ENCODE results near the gene SAMHD1.

Gene SAMHD1

DNA sequence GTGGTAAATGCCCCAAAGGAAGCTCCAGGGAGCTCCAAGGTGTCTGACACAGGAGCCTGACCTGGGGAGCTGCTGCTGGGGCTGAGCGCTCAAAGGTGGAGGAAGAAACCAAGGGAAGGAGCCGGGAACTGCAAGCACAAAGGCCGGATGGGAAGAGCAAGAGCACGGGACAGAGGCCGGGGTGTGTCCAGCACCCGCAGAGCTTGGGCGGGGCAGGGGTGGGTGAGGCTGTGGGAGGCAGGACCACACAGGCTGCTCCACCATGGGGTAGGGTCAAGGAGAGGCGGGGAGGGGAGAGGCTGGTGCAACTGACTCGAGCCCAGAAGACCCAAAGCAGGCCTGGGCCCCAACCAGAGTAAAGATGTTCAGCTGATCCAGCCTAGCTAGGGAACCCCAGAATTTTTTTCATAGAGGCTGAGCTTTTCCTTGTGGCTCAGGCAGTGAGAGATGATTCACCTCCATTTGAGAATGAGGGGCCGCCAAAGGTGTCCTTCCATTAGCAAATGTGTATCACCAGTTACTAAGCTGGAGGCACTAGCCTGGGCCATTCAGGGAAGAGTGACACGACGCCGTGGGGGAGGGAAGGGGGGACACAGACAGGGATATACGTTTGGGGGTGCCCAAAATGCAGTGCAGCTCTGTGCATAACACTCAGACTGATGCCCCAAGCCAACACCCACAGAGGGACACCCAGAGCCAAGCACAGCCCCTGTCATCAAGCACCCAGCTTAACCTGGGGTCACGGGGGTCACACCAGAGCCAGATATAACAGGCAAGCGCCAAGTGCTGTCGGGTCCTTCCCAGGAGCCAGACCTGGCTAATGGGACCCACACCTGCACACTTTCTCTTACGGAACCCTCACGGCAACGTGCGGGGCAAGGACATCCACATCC, 96.9 kb downstream of the SAMHD1 start:
- H3K27me3 ChIP-seq (replicated peaks in 2 of 5; ENCODE audit: control insufficient read depth in 4 of 5, insufficient read depth in 5 of 5, low read length in 4 of 5), result no peaks in the 10 kb centered on the region
- CTCF ChIA-PET, result interaction anchor here (1.2 to 3.8 kb wide), 7 partner anchors 9 to 46 kb away, joined by 4 to 29 read pairs (median 7); a partner anchor contains a TSS
- no peak for DNase-seq
- peaks cover 0 to 3% (median 3%) of the 10 kb centered on the region in 5 experiments for H3K9me3 ChIP-seq (ENCODE audit: control extremely low read depth in 1 of 5, control insufficient read depth in 4 of 5, insufficient read depth in 2 of 5, low read depth in 1 of 5, low read length in 4 of 5)
- WGBS (ENCODE audit: insufficient coverage), result 97% methylated on average over 14 of the region's 21 CpGs
- peaks cover 0 to 15% (median 6%) of the 10 kb centered on the region in 4 experiments for H3K36me3 ChIP-seq (ENCODE audit: control insufficient read depth in 4 of 4, insufficient read depth in 4 of 4, low read length in 3 of 4)
- H3K4me1 ChIP-seq (ENCODE audit: control extremely low read depth in 1 of 4, control insufficient read depth in 4 of 4, insufficient read depth in 4 of 4, low read length in 3 of 4), result peaks cover 0 to 19% (median 18%) of the 10 kb centered on the region in 4 experiments
- POLR2A ChIA-PET, result no interaction called here
- no peak overlapping the region for H3K27ac ChIP-seq (ENCODE audit: insufficient read depth in 1 of 2, low read depth in 1 of 2, low read length in 2 of 2, poor library complexity in 1 of 2, severe bottlenecking in 2 of 2)
- H3K4me3 ChIP-seq (ENCODE audit: control insufficient read depth in 1 of 7, extremely low read depth in 1 of 7, insufficient read depth in 4 of 7, low read depth in 2 of 7, low read length in 6 of 7), result no peak overlapping the region

DNA sequence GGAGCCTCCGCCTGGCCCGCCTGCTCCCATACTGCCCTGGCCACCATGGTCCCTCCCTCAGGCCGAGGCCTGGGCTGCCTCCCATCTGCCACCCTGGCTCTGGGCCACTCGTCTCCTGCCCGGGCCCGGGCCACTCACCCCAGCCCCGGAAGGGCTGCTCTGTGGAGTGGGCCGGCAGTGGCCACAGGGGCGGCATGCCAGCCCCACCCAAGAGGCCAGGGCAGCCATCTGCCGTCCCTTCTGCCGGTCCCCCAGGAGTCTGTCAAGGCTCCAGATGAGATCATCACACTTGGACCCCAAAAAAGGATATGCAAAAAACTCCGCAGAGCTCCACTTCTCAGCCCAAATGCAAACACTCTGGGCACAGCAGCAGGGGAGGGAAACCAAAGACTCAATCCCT, 99.3 kb downstream of the SAMHD1 start:
- H3K4me3 ChIP-seq (ENCODE audit: control insufficient read depth in 1 of 7, extremely low read depth in 1 of 7, insufficient read depth in 4 of 7, low read depth in 2 of 7, low read length in 6 of 7), result no peak overlapping the region
- H3K27ac ChIP-seq (ENCODE audit: insufficient read depth in 1 of 2, low read depth in 1 of 2, low read length in 2 of 2, poor library complexity in 1 of 2, severe bottlenecking in 2 of 2), result no peak overlapping the region
- H3K4me1 ChIP-seq (ENCODE audit: control extremely low read depth in 1 of 4, control insufficient read depth in 4 of 4, insufficient read depth in 4 of 4, low read length in 3 of 4), result peaks cover 0 to 16% (median 14%) of the 10 kb centered on the region in 4 experiments
- H3K9me3 ChIP-seq (ENCODE audit: control extremely low read depth in 1 of 5, control insufficient read depth in 4 of 5, insufficient read depth in 2 of 5, low read depth in 1 of 5, low read length in 4 of 5), result peaks cover 0 to 3% (median 3%) of the 10 kb centered on the region in 5 experiments
- CTCF ChIA-PET, result no interaction called here
- no peaks in the 10 kb centered on the region for H3K27me3 ChIP-seq (replicated peaks in 2 of 5; ENCODE audit: control insufficient read depth in 4 of 5, insufficient read depth in 5 of 5, low read length in 4 of 5)
- 96% methylated on average over 12 of the region's 12 CpGs for WGBS (ENCODE audit: insufficient coverage)
- H3K36me3 ChIP-seq (ENCODE audit: control insufficient read depth in 4 of 4, insufficient read depth in 4 of 4, low read length in 3 of 4), result peaks cover 0 to 11% (median 6%) of the 10 kb centered on the region in 4 experiments
- DNase-seq, result no peak
- POLR2A ChIA-PET, result interaction anchor here (0.7 kb wide), 1 partner anchor 11 kb away, joined by 4 read pairs; no protein-coding TSS in a partner anchor

DNA sequence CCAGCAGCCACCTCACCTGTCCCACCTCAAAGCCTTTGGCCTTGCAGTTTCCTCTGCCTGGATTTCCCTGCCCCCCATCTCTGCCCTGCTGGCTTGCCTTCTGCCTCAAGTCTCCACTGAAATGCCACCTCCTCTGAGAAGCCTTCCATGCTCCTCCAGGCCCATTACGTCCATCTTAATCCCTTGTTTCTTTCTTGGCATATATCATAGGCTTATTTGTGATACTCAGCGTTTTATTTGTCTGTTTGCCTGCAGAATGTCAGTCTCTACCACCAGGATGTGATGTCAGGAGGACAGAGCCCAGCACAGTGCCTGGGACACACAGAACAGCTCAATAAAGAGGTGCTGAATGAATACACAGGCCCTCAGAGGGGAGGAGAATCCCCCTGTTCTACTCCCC, 100.0 kb downstream of the SAMHD1 start:
- POLR2A ChIA-PET, result no interaction called here
- no peak for DNase-seq

DNA sequence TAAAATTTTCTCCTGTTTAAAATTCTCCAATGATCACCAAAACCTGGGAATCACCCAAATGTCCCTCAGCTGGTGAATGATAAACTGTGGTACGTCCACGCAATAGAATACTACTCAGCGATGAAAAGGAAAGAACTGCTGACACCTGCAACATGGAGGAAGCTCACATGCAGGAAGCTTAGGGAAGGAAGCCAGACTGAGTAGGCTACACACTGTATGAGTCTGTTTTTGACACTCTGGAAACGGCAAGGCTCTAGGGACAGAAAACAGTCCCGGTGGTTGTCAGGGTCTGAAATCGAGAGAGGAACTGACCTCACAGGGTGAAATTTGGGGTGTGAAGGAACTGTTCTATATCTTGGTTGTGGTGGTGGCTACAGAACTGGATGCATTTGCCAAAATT, 100.7 kb downstream of the SAMHD1 start:
- Histone ChIP-seq H3K36me3 (ENCODE audit: control insufficient read depth in 4 of 4, insufficient read depth in 4 of 4, low read length in 3 of 4) (peaks cover 0 to 11% (median 6%) of the 10 kb centered on the region in 4 experiments), H3K9me3 (ENCODE audit: control extremely low read depth in 1 of 5, control insufficient read depth in 4 of 5, insufficient read depth in 2 of 5, low read depth in 1 of 5, low read length in 4 of 5) (peaks cover 0 to 3% (median 3%) of the 10 kb centered on the region in 5 experiments), H3K4me1 (ENCODE audit: control extremely low read depth in 1 of 4, control insufficient read depth in 4 of 4, insufficient read depth in 4 of 4, low read length in 3 of 4) (peaks cover 0 to 6% (median under 1%) of the 10 kb centered on the region in 4 experiments), H3K4me3 (ENCODE audit: control insufficient read depth in 1 of 7, extremely low read depth in 1 of 7, insufficient read depth in 4 of 7, low read depth in 2 of 7, low read length in 6 of 7) (no peak overlapping the region), H3K27me3 (replicated peaks in 2 of 5; ENCODE audit: control insufficient read depth in 4 of 5, insufficient read depth in 5 of 5, low read length in 4 of 5) (no peaks in the 10 kb centered on the region), H3K27ac (ENCODE audit: insufficient read depth in 1 of 2, low read depth in 1 of 2, low read length in 2 of 2, poor library complexity in 1 of 2, severe bottlenecking in 2 of 2) (no peak overlapping the region)
- 90% methylated on average over 5 of the region's 6 CpGs for WGBS (ENCODE audit: insufficient coverage)
- ChIA-PET CTCF (interaction anchor here (1.2 kb wide), 1 partner anchor 42 kb away, joined by 3 read pairs; no protein-coding TSS in a partner anchor), POLR2A (no interaction called here)
- no peak for DNase-seq

More for the DNA sequence above, 100.0 kb downstream of the SAMHD1 start:
- CTCF ChIA-PET, result no interaction called here
- Histone ChIP-seq H3K27me3 (replicated peaks in 2 of 5; ENCODE audit: control insufficient read depth in 4 of 5, insufficient read depth in 5 of 5, low read length in 4 of 5) (no peaks in the 10 kb centered on the region), H3K36me3 (ENCODE audit: control insufficient read depth in 4 of 4, insufficient read depth in 4 of 4, low read length in 3 of 4) (peaks cover 0 to 11% (median 6%) of the 10 kb centered on the region in 4 experiments), H3K9me3 (ENCODE audit: control extremely low read depth in 1 of 5, control insufficient read depth in 4 of 5, insufficient read depth in 2 of 5, low read depth in 1 of 5, low read length in 4 of 5) (peaks cover 0 to 3% (median 3%) of the 10 kb centered on the region in 5 experiments), H3K27ac (ENCODE audit: insufficient read depth in 1 of 2, low read depth in 1 of 2, low read length in 2 of 2, poor library complexity in 1 of 2, severe bottlenecking in 2 of 2) (no peak overlapping the region), H3K4me1 (ENCODE audit: control extremely low read depth in 1 of 4, control insufficient read depth in 4 of 4, insufficient read depth in 4 of 4, low read length in 3 of 4) (peaks cover 0 to 9% (median 8%) of the 10 kb centered on the region in 4 experiments), H3K4me3 (ENCODE audit: control insufficient read depth in 1 of 7, extremely low read depth in 1 of 7, insufficient read depth in 4 of 7, low read depth in 2 of 7, low read length in 6 of 7) (no peak overlapping the region)
- no CpG with 5 or more reads among the region's 2 CpGs for WGBS (ENCODE audit: insufficient coverage)

DNA sequence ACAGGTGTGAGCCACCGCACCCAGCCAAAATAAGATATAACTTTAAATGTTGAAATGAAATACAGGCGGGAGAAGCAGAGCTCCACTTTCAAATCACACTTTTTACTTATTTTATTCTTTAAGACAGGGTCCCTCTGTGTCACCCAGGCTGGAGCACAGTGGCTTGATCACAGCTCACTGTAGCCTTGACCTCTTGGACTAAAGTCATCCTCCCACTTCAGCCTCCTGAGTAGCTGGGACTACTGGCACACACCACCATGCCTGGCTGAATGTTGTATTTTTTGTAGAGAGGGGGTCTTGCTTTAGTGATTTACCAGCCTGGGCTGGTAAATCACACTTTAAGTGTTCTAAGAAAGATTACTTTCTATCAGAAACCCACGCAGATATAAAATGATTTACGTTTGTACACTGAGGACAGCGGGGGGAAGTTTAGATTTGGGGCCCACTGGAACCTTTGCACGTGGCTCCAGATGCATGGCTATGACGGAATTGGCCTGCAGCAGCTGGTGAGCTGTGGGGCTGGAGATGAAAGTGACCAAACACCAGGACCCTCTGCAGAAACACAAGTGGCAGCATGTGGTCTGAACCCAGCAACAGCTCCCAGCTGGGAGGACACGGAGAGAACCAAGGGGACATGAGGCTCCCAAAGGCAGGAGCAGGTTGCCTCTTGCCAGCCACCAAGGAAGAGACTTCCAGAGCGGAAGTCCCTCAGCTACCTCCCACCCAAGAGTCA, 102.0 kb downstream of the SAMHD1 start:
- CTCF ChIA-PET, result interaction anchor here (1.2 to 1.6 kb wide), 2 partner anchors 11 to 41 kb away, joined by 3 to 4 read pairs; no protein-coding TSS in a partner anchor

DNA sequence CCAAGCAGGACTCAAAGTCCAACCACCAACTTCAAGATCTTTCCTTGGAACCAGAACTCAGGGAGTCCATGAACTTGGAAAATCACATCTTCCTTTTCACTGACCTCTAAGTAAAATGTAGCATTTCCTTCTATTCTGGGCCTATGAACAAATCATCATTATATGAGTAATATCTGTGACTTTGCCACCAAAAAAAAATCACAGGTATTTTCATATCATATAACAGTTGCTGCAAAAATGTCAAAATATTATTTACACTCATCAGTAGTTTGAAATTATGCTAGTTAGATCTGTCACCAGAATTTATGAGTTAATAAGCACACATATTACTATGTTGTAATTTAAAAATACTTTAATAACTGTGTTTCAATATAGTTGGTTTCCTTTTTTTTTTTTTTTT, 102.8 kb downstream of the SAMHD1 start:
- ChIA-PET POLR2A (no interaction called here), CTCF (interaction anchor here (1.6 to 4.2 kb wide), 2 partner anchors 10 to 13 kb away, joined by 4 to 19 read pairs; no protein-coding TSS in a partner anchor)
- DNase-seq, result no peak
- Histone ChIP-seq H3K4me1 (ENCODE audit: control extremely low read depth in 1 of 4, control insufficient read depth in 4 of 4, insufficient read depth in 4 of 4, low read length in 3 of 4) (peaks cover 0 to 15% (median 2%) of the 10 kb centered on the region in 4 experiments), H3K4me3 (ENCODE audit: control insufficient read depth in 1 of 7, extremely low read depth in 1 of 7, insufficient read depth in 4 of 7, low read depth in 2 of 7, low read length in 6 of 7) (no peak overlapping the region), H3K9me3 (ENCODE audit: control extremely low read depth in 1 of 5, control insufficient read depth in 4 of 5, insufficient read depth in 2 of 5, low read depth in 1 of 5, low read length in 4 of 5) (peaks cover 0 to 3% (median 3%) of the 10 kb centered on the region in 5 experiments), H3K27me3 (replicated peaks in 2 of 5; ENCODE audit: control insufficient read depth in 4 of 5, insufficient read depth in 5 of 5, low read length in 4 of 5) (no peaks in the 10 kb centered on the region), H3K36me3 (ENCODE audit: control insufficient read depth in 4 of 4, insufficient read depth in 4 of 4, low read length in 3 of 4) (peaks cover 0 to 7% (median 5%) of the 10 kb centered on the region in 4 experiments), H3K27ac (ENCODE audit: insufficient read depth in 1 of 2, low read depth in 1 of 2, low read length in 2 of 2, poor library complexity in 1 of 2, severe bottlenecking in 2 of 2) (no peak overlapping the region)

More for the DNA sequence above, 102.0 kb downstream of the SAMHD1 start:
- Histone ChIP-seq H3K4me3 (ENCODE audit: control insufficient read depth in 1 of 7, extremely low read depth in 1 of 7, insufficient read depth in 4 of 7, low read depth in 2 of 7, low read length in 6 of 7) (no peak overlapping the region), H3K27ac (ENCODE audit: insufficient read depth in 1 of 2, low read depth in 1 of 2, low read length in 2 of 2, poor library complexity in 1 of 2, severe bottlenecking in 2 of 2) (no peak overlapping the region), H3K36me3 (ENCODE audit: control insufficient read depth in 4 of 4, insufficient read depth in 4 of 4, low read length in 3 of 4) (peaks cover 0 to 7% (median 5%) of the 10 kb centered on the region in 4 experiments), H3K4me1 (ENCODE audit: control extremely low read depth in 1 of 4, control insufficient read depth in 4 of 4, insufficient read depth in 4 of 4, low read length in 3 of 4) (peaks cover 0 to 13% (median 1%) of the 10 kb centered on the region in 4 experiments), H3K9me3 (ENCODE audit: control extremely low read depth in 1 of 5, control insufficient read depth in 4 of 5, insufficient read depth in 2 of 5, low read depth in 1 of 5, low read length in 4 of 5) (peaks cover 0 to 3% (median 3%) of the 10 kb centered on the region in 5 experiments), H3K27me3 (replicated peaks in 2 of 5; ENCODE audit: control insufficient read depth in 4 of 5, insufficient read depth in 5 of 5, low read length in 4 of 5) (no peaks in the 10 kb centered on the region)
- POLR2A ChIA-PET, result no interaction called here
- 96% methylated on average over 7 of the region's 9 CpGs for WGBS (ENCODE audit: insufficient coverage)
- DNase-seq, result no peak
